ENCODE results near the gene ASPM. TPM values are rescaled to one million over a fixed set of nuclear protein-coding genes. Genes with fewer than 3 reads are reported as not detected.

Gene ASPM
- total RNA-seq, 2 donors from 2014 or later, result 31.7 to 35.1 TPM

GRCh38 chr1:197180252-197180878 is 33.9 kb upstream of the ASPM start:
- Histone ChIP-seq H3K36me3 (ENCODE audit: control insufficient read depth, insufficient read depth, low read length) (peaks cover 80% of the 10 kb centered on the region), H3K27me3 (ENCODE audit: control insufficient read depth, insufficient read depth, low read length, poor library complexity, severe bottlenecking) (no peaks in the 10 kb centered on the region), H3K27ac (ENCODE audit: low read depth, low read length) (no peak overlapping the region), H3K9ac (ENCODE audit: extremely low read depth, low read length, poor library complexity, severe bottlenecking) (no peak overlapping the region), H3K4me3 (ENCODE audit: low read length) (no peak overlapping the region), H3K9me3 (ENCODE audit: control insufficient read depth, low read length) (no peaks in the 10 kb centered on the region), H3K4me1 (ENCODE audit: control insufficient read depth, insufficient read depth, low read length) (no peaks in the 10 kb centered on the region)
- Mint-ChIP-seq H3K4me1 (no peaks in the 10 kb centered on the region), H3K9me3 (no peaks in the 10 kb centered on the region), H3K27ac (no peak overlapping the region), H3K4me3 (no peak overlapping the region), H3K36me3 (ENCODE audit: low read depth) (peaks cover 17% of the 10 kb centered on the region), H3K27me3 (ENCODE audit: insufficient read depth) (no peaks in the 10 kb centered on the region)
- WGBS, 2 experiments (ENCODE audit: insufficient coverage in 1 of 2, insufficient read length in 1 of 2), result 89 to 95% methylated on average over 3 of the region's 3 CpGs
- no peak for DNase-seq
- TF ChIP-seq CTCF (conservative IDR thresholded peaks at IDR 0.05), result peak; percentile 84

- no peak overlapping the region for H3K9ac ChIP-seq (ENCODE audit: extremely low read depth, low read length, poor library complexity, severe bottlenecking)
- no peaks in the 10 kb centered on the region for H3K4me1 Mint-ChIP-seq
- H3K27me3 Mint-ChIP-seq (ENCODE audit: insufficient read depth), result no peaks in the 10 kb centered on the region
- TF ChIP-seq CTCF (conservative IDR thresholded peaks at IDR 0.05), result no peak
- no peak overlapping the region for H3K27ac Mint-ChIP-seq
- H3K36me3 Mint-ChIP-seq (ENCODE audit: low read depth), result peaks cover 22% of the 10 kb centered on the region
- H3K9me3 ChIP-seq (ENCODE audit: control insufficient read depth, low read length), result no peaks in the 10 kb centered on the region
- no peak overlapping the region for H3K4me3 Mint-ChIP-seq
- H3K9me3 Mint-ChIP-seq, result no peaks in the 10 kb centered on the region
- H3K27me3 ChIP-seq (ENCODE audit: control insufficient read depth, insufficient read depth, low read length, poor library complexity, severe bottlenecking), result no peaks in the 10 kb centered on the region
- H3K4me3 ChIP-seq (ENCODE audit: low read length), result no peak overlapping the region
- WGBS, 2 experiments (ENCODE audit: insufficient coverage in 1 of 2, insufficient read length in 1 of 2), result 93% methylated on average over 1 of the region's 1 CpG; no CpG with 5 or more reads in 1 of the 2 experiments
- peaks cover 81% of the 10 kb centered on the region for H3K36me3 ChIP-seq (ENCODE audit: control insufficient read depth, insufficient read depth, low read length)
- H3K27ac ChIP-seq (ENCODE audit: low read depth, low read length), result no peak overlapping the region
- no peaks in the 10 kb centered on the region for H3K4me1 ChIP-seq (ENCODE audit: control insufficient read depth, insufficient read depth, low read length)
- no peak for DNase-seq
Observed at GRCh38 chr1:197178998-197179397, 32.5 kb upstream of the ASPM start.

GRCh38 chr1:197174818-197175217 is 28.3 kb upstream of the ASPM start:
- Histone ChIP-seq H3K9ac (ENCODE audit: extremely low read depth, low read length, poor library complexity, severe bottlenecking) (no peak overlapping the region), H3K9me3 (ENCODE audit: control insufficient read depth, low read length) (no peaks in the 10 kb centered on the region), H3K4me3 (ENCODE audit: low read length) (no peak overlapping the region), H3K27ac (ENCODE audit: low read depth, low read length) (no peak overlapping the region), H3K27me3 (ENCODE audit: control insufficient read depth, insufficient read depth, low read length, poor library complexity, severe bottlenecking) (no peaks in the 10 kb centered on the region), H3K36me3 (ENCODE audit: control insufficient read depth, insufficient read depth, low read length) (peaks cover 83% of the 10 kb centered on the region), H3K4me1 (ENCODE audit: control insufficient read depth, insufficient read depth, low read length) (no peaks in the 10 kb centered on the region)
- Mint-ChIP-seq H3K27me3 (ENCODE audit: insufficient read depth) (no peaks in the 10 kb centered on the region), H3K27ac (no peak overlapping the region), H3K4me1 (no peaks in the 10 kb centered on the region), H3K4me3 (no peak overlapping the region), H3K36me3 (ENCODE audit: low read depth) (peaks cover 36% of the 10 kb centered on the region), H3K9me3 (no peaks in the 10 kb centered on the region)
- no peak for DNase-seq
- WGBS, 2 experiments (ENCODE audit: insufficient coverage in 1 of 2, insufficient read length in 1 of 2), result 95% methylated on average over 2 of the region's 2 CpGs
- TF ChIP-seq CTCF (conservative IDR thresholded peaks at IDR 0.05), result no peak

Measured in endodermal cell (in vitro differentiated cells).